Esophagus (tissue), 2 donors: Measurements from ENCODE around the gene FRMD1. TPM values are rescaled to one million over a fixed set of nuclear protein-coding genes. Genes with fewer than 3 reads are reported as not detected.

Experiments
- H3K27ac ChIP-seq, 2 donors: one replicate each; pipeline ENCODE4 v1.5.1; 2013; ENCODE audit warnings: low read depth in 2 of 2, mild to moderate bottlenecking in 2 of 2, inconsistent platforms in 1 of 2, low read length in 1 of 2, moderate library complexity in 1 of 2
- H3K27me3 ChIP-seq, 2 donors: one replicate each; pipeline ENCODE4 v1.6.1; 2013; ENCODE audit warnings: low read length in 2 of 2, control low read depth in 1 of 2, mild to moderate bottlenecking in 1 of 2; ENCODE audit not compliant: insufficient read depth in 2 of 2, control insufficient read depth in 1 of 2
- H3K36me3 ChIP-seq, 2 donors: one replicate each; pipeline ENCODE4 v1.6.1; 2013; ENCODE audit warnings: low read length in 1 of 2; ENCODE audit not compliant: control insufficient read depth in 2 of 2, insufficient read depth in 2 of 2
- H3K4me1 ChIP-seq, 2 donors: one replicate each; pipeline ENCODE4 v1.6.1; 2013; ENCODE audit warnings: low read length in 1 of 2; ENCODE audit not compliant: control insufficient read depth in 2 of 2, insufficient read depth in 2 of 2
- H3K4me3 ChIP-seq, 2 donors: one replicate each; pipeline ENCODE4 v1.5.1; 2013; ENCODE audit warnings: low read length in 2 of 2, mild to moderate bottlenecking in 2 of 2, low read depth in 1 of 2, moderate library complexity in 1 of 2
- H3K9me3 ChIP-seq, 2 donors: one replicate each; pipeline ENCODE4 v1.6.1; 2013; ENCODE audit warnings: mild to moderate bottlenecking in 2 of 2, low read depth in 1 of 2, low read length in 1 of 2, moderate library complexity in 1 of 2; ENCODE audit not compliant: control insufficient read depth in 2 of 2, insufficient read depth in 1 of 2
- WGBS, 2 donors: extraction: QIAGEN DNeasy Blood & Tissue Kit; methylation state at CpG; one replicate each; pipeline ENCODE4 v1.1.7; 2013; 5-methylcytosine and 5-hydroxymethylcytosine counted together
- polyA plus RNA-seq, 2 donors: library from polyadenylated mRNA; stranded (reverse); fragments of 200-250 nt; gene quantifications; one replicate each; pipeline ENCODE4 v1.2.3, GENCODE V29; 2013
- donor health status: healthy with polysubstance abuse.
- donor health status: Bipolar disorder and iron deficiency.

FRMD1 gene
- polyA plus RNA-seq, 2 donors = 0.02 TPM

DNA sequence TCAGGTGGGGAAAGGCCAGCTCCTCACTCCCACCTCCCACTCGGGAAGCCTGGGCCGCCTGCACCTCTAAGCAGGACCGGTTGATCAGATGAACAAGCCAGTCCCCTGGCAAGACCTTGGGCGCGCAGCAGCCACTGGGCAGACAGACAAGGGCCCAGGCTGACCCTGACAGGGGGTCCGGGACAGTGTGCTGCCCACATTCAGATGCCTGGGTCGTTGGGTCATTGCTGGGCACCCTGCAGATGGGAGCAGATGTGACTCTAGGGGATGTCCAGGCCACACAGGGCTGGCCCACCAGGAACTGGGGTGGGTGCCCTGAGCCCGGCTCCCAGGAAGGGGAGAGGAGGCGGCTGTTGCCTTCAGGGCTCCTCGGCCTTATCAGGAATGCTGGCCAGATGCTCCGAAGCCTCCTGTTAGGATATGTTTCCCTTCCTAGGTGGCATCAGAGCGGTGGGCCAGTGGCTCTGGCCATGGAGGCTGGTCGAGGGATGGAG lies 17.3 kb upstream of the FRMD1 start:
- H3K36me3 ChIP-seq = no peaks in the 10 kb centered on the region
- H3K27me3 ChIP-seq = peaks cover 2 to 6% of the 10 kb centered on the region in 2 donors
- WGBS, 2 donors = 75 to 78% methylated on average over 13 of the region's 13 CpGs
- H3K4me1 ChIP-seq = peaks cover 0 to 1% of the 10 kb centered on the region in 2 donors
- no peak overlapping the region for H3K4me3 ChIP-seq
- no peak overlapping the region for H3K27ac ChIP-seq
- no peaks in the 10 kb centered on the region for H3K9me3 ChIP-seq

DNA sequence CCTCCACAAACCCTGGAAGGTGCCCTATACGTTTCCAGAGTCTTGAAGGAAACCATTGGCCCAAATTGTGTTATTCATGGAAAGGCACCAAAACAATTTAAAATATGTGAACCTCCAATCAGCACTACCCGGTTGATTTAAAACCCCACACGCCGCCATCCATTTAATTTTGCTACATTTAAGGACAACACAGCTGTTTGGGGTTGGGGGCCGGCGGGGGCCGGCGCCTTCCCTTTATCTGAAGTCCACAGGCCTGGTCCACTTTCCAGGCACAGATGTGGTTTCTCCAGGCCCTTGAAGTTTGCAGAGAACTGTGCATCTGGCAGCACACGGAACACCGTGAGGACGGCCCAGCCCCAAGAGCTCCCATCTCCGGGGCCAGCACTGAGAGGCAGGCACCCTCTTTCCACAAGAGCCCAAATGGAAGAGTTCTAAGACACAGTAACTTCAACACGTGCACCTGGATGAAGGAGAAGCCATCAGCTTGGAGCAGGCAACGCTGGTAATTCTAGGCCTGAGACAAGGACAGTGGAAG lies 16.8 kb upstream of the FRMD1 start:
- 89% methylated on average over 14 of the region's 14 CpGs for whole genome bisulfite sequencing, 2 donors
- H3K4me1 ChIP-seq = no peaks in the 10 kb centered on the region
- no peaks in the 10 kb centered on the region for H3K36me3 ChIP-seq
- peaks cover 2 to 6% of the 10 kb centered on the region in 2 donors for H3K27me3 ChIP-seq
- H3K27ac ChIP-seq = no peak overlapping the region
- H3K4me3 ChIP-seq = no peak overlapping the region
- H3K9me3 ChIP-seq = no peaks in the 10 kb centered on the region

DNA sequence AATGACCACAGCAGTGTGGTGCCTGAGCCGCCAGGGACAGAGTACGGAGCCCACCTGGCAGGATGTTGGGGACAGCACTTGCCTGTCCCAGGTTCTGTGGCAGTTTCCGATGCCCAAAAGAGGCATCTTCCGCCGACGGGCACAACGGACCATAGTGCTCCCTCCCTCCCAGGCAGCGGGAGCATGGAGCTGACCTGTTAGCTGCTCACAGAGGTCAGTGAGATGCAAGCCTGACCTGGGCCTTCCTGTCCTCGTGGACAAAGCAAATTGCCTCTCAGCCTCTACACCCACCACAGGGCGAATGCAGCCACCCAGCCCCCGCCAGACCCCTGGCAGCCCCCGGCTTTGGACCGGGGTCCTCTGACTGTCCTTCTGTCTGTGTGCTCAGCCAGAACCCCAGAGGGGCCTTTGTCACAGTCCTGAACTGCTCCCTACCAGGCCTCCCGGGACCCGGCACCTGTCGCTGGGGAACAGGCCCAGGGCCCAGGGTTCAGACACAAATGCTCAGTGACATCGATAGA lies 16.2 kb upstream of the FRMD1 start:
- Histone ChIP-seq H3K9me3 (no peaks in the 10 kb centered on the region), H3K36me3 (no peaks in the 10 kb centered on the region), H3K4me3 (no peak overlapping the region), H3K27ac (no peak overlapping the region), H3K4me1 (no peaks in the 10 kb centered on the region), H3K27me3 (peaks cover 0 to 2% of the 10 kb centered on the region in 2 donors)
- 88 to 93% methylated on average over 17 of the region's 17 CpGs for WGBS, 2 donors

- Histone ChIP-seq H3K36me3 (no peaks in the 10 kb centered on the region), H3K4me1 (no peaks in the 10 kb centered on the region), H3K4me3 (no peak overlapping the region), H3K9me3 (no peaks in the 10 kb centered on the region), H3K27ac (no peak overlapping the region), H3K27me3 (no peaks in the 10 kb centered on the region)
- WGBS, 2 donors = 88 to 89% methylated on average over 11 of the region's 11 CpGs
These were observed 14.6 kb upstream of the FRMD1 start for GRCh38 chr6:168093634-168094033.

DNA sequence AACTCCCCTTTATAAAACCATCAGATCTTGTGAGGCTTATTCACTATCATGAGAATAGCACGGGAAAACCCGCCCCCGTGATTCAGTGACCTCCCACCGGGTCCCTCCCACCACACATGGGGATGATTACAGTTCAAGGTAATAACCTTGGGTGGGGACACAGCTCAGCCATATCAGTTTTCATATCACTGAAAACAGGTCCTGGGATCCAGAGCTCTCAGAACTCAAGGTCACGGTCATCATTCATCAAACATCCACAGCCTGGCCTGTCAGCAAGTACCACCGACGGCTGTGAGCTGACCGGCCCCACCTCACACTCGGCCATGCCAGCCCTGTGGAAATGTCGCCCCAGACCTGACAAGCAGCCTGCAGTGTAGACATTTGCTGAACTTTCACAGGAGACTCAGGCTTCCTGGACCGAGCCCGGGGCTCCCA lies 14.1 kb upstream of the FRMD1 start:
- no peak overlapping the region for H3K4me3 ChIP-seq
- no peak overlapping the region for H3K27ac ChIP-seq
- WGBS, 2 donors = 67 to 78% methylated on average over 12 of the region's 12 CpGs
- no peaks in the 10 kb centered on the region for H3K9me3 ChIP-seq
- no peaks in the 10 kb centered on the region for H3K4me1 ChIP-seq
- H3K36me3 ChIP-seq = no peaks in the 10 kb centered on the region
- no peaks in the 10 kb centered on the region for H3K27me3 ChIP-seq

GRCh38 chr6:168092541-168092940 lies 13.5 kb upstream of the FRMD1 start:
- 84% methylated on average over 8 of the region's 8 CpGs for WGBS, 2 donors
- Histone ChIP-seq H3K36me3 (no peaks in the 10 kb centered on the region), H3K27ac (no peak overlapping the region), H3K9me3 (no peaks in the 10 kb centered on the region), H3K4me3 (no peak overlapping the region), H3K27me3 (no peaks in the 10 kb centered on the region), H3K4me1 (no peaks in the 10 kb centered on the region)

- H3K36me3 ChIP-seq = no peaks in the 10 kb centered on the region
- H3K4me3 ChIP-seq = no peak overlapping the region
- WGBS, 2 donors = 90 to 92% methylated on average over 28 of the region's 28 CpGs
- no peak overlapping the region for H3K27ac ChIP-seq
- H3K9me3 ChIP-seq = no peaks in the 10 kb centered on the region
- H3K4me1 ChIP-seq = no peaks in the 10 kb centered on the region
- no peaks in the 10 kb centered on the region for H3K27me3 ChIP-seq
These were observed 12.6 kb upstream of the FRMD1 start for GRCh38 chr6:168091381-168092264.

DNA sequence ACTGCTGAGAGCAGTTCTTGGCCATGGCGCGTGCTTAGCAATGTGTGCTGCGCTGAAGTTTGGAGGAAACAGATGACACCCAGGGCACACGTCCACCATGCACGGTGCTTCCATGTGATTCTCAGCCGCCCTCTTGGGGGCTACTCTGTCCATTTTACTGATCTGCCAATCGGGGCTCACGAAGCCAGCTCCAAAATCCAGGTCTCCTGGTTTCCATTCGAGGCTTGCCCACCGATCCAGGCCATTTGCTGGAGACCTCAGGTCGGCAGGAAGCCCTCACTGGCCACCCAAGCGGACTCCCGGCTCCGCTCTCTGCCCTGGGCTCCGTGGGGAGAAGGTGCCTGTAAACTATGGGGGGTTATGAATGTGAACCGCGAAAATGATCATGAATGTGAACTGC lies 11.7 kb upstream of the FRMD1 start:
- H3K27me3 ChIP-seq = no peaks in the 10 kb centered on the region
- H3K9me3 ChIP-seq = peaks cover 0 to 3% of the 10 kb centered on the region in 2 donors
- H3K27ac ChIP-seq = no peak overlapping the region
- H3K4me1 ChIP-seq = no peaks in the 10 kb centered on the region
- H3K36me3 ChIP-seq = no peaks in the 10 kb centered on the region
- H3K4me3 ChIP-seq = no peak overlapping the region
- 80 to 83% methylated on average over 17 of the region's 17 CpGs for WGBS, 2 donors

GRCh38 chr6:168090064-168090690 lies 11.2 kb upstream of the FRMD1 start:
- WGBS, 2 donors = 76 to 86% methylated on average over 16 of the region's 16 CpGs
- H3K4me3 ChIP-seq = no peak overlapping the region
- H3K4me1 ChIP-seq = no peaks in the 10 kb centered on the region
- H3K36me3 ChIP-seq = no peaks in the 10 kb centered on the region
- peaks cover 0 to 3% of the 10 kb centered on the region in 2 donors for H3K9me3 ChIP-seq
- no peaks in the 10 kb centered on the region for H3K27me3 ChIP-seq
- H3K27ac ChIP-seq = no peak overlapping the region
